Measurements from ENCODE around the gene C4orf50. TPM values are rescaled to one million over a fixed set of nuclear protein-coding genes. Genes with fewer than 3 reads are reported as not detected.

C4orf50 gene
- total and polyA plus RNA-seq, 2 of the 8 experiments (the other 6 are each of a cell fraction or from before 2014, with no cell fraction given), result 0.08 to 0.22 TPM

DNA sequence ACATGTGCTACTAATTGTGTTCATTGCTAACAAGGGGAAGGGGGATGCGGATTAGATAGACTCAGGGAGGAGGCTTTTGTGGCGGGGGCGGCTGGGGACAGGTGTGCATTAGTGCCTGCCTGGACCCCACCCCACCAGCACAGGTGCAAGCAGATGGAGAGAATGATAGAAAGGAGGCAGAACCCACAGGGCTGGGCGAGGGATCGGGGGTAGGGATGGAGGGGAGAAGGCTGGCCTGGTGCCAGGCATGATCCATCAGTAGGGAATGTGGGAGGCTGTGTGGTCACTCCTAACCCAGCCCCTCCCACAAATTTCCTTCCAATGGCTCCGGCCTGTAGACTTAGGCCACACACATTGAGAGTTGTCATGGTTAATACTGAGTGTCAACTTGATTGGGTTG lies 94.9 kb downstream of the C4orf50 start:
- FAIRE-seq (no peak), DNase-seq (ENCODE audit: low read depth in 1 of 2, low spot score in 2 of 2) (no peak)
- Histone ChIP-seq H3K36me3 (ENCODE audit: control insufficient read depth in 2 of 4, insufficient read depth in 4 of 4, low read length in 3 of 4) (no peaks in the 10 kb centered on the region), H2AK5ac (ENCODE audit: low read depth, low read length) (no peak overlapping the region), H2AFZ (ENCODE audit: low read length) (no peak overlapping the region), H4K5ac (ENCODE audit: insufficient read length, low read depth, low read length) (no peak overlapping the region), H3K4me3 (ENCODE audit: extremely low read depth in 1 of 4, insufficient read depth in 2 of 4, low read depth in 3 of 4, low read length in 4 of 4) (no peak overlapping the region), H2BK120ac (replicated peaks; ENCODE audit: low read depth, low read length) (no peak overlapping the region), H2BK12ac (ENCODE audit: low read depth, low read length) (no peak overlapping the region), H3K18ac (ENCODE audit: extremely low read depth, low read length) (no peak overlapping the region), H2BK15ac (ENCODE audit: low read length) (no peak overlapping the region), H3K9me3 (ENCODE audit: insufficient read depth in 2 of 2, low read depth in 1 of 2, low read length in 1 of 2) (no peaks in the 10 kb centered on the region), H3K14ac (ENCODE audit: insufficient read length) (no peak overlapping the region), H4K8ac (ENCODE audit: extremely low read depth, insufficient read depth, low read length) (no peak overlapping the region; the same call in 1 of the 2 replicates), H2BK5ac (ENCODE audit: low read depth, low read length) (no peak overlapping the region), H4K91ac (replicated peaks; ENCODE audit: insufficient read length, low read length) (no peak overlapping the region), H3K4ac (replicated peaks; ENCODE audit: insufficient read length, low read depth, low read length) (no peak overlapping the region), H4K20me1 (replicated peaks in 1 of 2; ENCODE audit: control insufficient read depth in 1 of 2, insufficient read depth in 2 of 2, low read length in 2 of 2) (no peaks in the 10 kb centered on the region), H3K79me2 (ENCODE audit: control insufficient read depth in 1 of 2, insufficient read depth in 2 of 2, low read length in 2 of 2) (no peaks in the 10 kb centered on the region), H3K23ac (ENCODE audit: insufficient read length) (no peak overlapping the region), H3K56ac (replicated peaks; ENCODE audit: insufficient read length, low read depth, low read length) (no peak overlapping the region), H3K27ac (ENCODE audit: low read depth, low read length) (no peak overlapping the region), H3K4me1 (replicated peaks in 1 of 4; ENCODE audit: control insufficient read depth in 3 of 4, insufficient read depth in 4 of 4, low read length in 3 of 4) (peaks cover 0 to 9% (median 3%) of the 10 kb centered on the region in 4 experiments; a peak in 3 of 7 replicates), H3K23me2 (ENCODE audit: low read depth, low read length) (peaks cover 2% of the 10 kb centered on the region; the same call in 1 of the 2 replicates), H3K27me3 (replicated peaks in 1 of 4; ENCODE audit: control insufficient read depth in 3 of 4, extremely low read depth in 1 of 4, insufficient read depth in 3 of 4, low read length in 3 of 4) (peaks cover 0 to 2% (median under 1%) of the 10 kb centered on the region in 4 experiments; a peak in 2 of 7 replicates), H3K4me2 (ENCODE audit: insufficient read depth in 1 of 2, low read depth in 2 of 2, low read length in 2 of 2) (no peak overlapping the region), H2BK20ac (ENCODE audit: low read length) (no peak overlapping the region), H3K9ac (replicated peaks in 1 of 4; ENCODE audit: extremely low read depth in 1 of 4, low read depth in 3 of 4, low read length in 3 of 4) (no peak overlapping the region), H3K79me1 (ENCODE audit: low read depth, low read length) (no peaks in the 10 kb centered on the region)
- no peak for TF ChIP-seq HDAC2 (IDR thresholded peaks at IDR 0.05; ENCODE audit: borderline replicate concordance in 1 of 2, low read depth in 2 of 2, low read length in 2 of 2)
- no peak for TF ChIP-seq JUND (IDR thresholded peaks at IDR 0.05; ENCODE audit: low read length)
- WGBS, 2 experiments (ENCODE audit: extremely low coverage in 1 of 2, insufficient coverage in 1 of 2, insufficient read length in 1 of 2, insufficient replicate concordance in 2 of 2, low coverage in 1 of 2, low lambda C conversion rate in 2 of 2, missing lambda C conversion rate in 1 of 2), result 79% methylated on average over 6 of the region's 6 CpGs; no CpG with 5 or more reads in 1 of the 2 experiments
- CTCF ChIA-PET (ENCODE audit: partially characterized antibody), result no interaction called here
- POLR2A ChIA-PET (ENCODE audit: partially characterized antibody), result no interaction called here

Measured in H1 (cell line).